GM18499 (cell line): ENCODE data around the gene ZNF136.

Experiments used
- ATAC-seq: cut with Tn5 transposase; IDR thresholded peaks from one replicate; pipeline ENCODE4 v1.9.1; 2021; ENCODE audit warnings: moderate number of reproducible peaks; ENCODE audit not compliant: insufficient read depth, unreplicated experiment

The ZNF136 gene

DNA sequence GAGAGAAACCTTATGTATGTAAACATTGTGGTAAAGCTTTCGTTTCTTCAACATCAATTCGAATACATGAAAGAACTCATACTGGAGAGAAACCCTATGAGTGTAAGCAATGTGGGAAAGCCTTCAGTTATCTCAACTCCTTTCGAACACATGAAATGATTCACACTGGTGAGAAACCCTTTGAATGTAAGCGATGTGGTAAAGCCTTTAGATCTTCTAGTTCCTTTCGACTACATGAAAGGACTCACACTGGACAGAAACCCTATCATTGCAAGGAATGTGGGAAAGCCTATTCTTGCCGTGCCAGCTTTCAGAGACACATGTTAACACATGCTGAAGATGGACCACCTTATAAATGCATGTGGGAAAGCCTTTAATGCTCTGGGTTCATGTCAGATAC, 24.7 kb downstream of the ZNF136 start:
- ATAC-seq, result no peak

DNA sequence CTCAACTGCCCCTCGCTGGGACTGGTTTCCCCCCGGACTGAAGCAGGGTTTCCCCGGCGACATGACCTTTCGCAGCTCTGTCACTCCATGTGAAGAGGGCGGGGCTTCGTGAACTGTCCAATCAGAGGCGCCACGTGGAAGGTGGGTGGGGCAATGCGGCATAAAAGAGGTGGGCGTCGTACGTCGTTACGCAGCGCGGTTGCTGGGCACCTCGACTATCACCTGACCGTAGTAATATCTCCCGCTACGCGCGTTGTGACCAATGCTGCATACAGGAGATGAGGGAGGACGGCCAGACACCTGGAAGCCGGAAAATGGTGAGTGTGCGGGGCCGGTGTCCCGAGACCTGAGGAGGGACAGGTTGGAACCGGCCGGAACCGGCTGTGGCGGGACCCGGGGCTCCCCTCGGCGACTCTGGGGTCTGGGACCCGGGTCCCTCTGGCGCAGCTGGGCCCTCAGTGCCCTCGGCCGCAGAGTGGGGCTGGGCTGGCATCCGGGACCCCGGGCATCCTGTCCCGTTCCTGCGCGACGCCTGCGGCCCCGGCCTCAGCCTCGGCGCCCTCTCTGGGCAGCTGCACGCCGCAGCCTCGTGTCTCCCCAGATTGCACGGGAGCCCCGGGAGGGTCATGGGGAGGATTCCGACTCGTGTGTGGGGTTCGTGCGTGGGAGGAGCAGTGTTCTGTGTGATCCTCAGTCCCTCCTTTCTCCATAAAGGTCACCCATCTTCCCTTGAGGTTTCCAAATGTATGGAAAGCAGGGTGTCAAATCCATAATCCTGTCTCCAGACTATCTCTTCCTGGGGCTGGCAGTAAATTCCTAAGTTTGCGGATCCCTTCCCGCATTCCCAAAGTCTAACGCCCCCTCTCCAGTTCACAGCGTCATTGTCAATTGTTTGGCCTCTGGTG, 32.2 kb downstream of the ZNF136 start:
- ATAC-seq, result no peak

DNA sequence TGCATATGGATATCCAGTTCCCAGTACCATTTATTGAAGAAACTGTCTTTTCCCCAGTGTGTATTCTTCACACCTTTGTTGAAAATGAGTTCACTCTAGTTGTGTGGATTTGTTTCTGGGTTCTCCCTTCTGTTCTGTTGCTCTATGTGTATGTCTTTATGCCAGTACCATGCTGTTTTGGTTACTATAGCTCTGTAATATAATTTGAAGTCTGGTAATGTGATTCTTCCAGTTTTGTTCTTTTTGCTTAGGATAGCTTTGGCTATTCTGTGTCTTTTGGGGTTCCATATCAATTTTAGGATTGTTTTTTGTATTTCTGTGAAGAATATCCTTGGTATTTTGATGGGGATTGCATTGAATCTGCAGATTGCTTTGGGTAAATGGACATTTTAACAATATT, 35.2 kb downstream of the ZNF136 start:
- ATAC-seq, result no peak

DNA sequence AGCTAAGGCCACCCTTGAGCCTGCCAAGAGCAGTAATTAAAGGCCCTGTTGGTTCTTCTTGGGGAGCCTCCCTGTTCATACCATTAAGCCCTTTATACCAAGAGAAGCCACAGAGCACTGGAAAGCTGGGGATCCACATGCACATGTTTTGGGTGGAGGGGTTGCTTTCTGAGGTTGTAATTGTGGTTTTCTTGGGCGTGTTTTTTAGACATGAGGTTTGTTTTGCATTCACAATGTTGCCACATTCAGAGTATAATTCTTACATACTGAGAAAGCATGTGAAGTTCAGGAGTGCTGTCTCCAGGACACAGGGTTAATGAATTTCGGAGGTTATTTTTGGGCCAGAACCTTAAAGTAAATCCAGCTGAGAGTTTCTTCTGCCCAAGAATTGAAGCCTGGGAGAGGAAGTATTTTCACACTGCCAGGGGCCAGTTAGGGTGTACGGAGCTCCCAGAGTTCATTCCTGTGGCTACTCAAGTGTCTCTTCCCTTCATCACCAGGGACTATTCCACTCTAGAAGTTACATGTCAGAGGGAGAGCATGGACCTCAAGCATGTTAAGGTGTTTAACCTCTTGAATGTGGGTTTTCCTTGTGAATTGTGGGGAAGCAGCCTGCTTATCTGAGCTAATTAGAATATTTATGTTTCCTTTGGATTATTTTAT, 37.0 kb downstream of the ZNF136 start:
- ATAC-seq, result no peak

DNA sequence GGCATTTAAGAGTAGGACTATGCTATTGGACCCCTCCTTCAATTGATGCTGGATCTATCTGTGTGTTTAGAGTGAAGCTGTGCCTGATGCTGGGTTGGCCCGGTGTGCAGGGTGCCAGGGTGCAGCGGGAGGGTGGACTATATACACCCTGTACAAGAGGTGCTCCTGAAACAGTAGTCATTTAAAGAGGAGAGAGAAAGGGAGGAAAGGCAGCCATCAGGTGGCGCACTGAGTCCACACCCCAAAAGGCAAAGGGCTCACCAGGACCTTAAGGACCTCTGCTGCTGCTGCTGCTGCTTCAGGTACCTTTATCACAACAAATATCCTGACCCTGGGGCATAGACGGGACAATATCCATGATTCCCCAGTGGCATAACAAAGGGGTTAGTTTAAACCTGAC, 39.4 kb downstream of the ZNF136 start:
- ATAC-seq, result no peak

DNA sequence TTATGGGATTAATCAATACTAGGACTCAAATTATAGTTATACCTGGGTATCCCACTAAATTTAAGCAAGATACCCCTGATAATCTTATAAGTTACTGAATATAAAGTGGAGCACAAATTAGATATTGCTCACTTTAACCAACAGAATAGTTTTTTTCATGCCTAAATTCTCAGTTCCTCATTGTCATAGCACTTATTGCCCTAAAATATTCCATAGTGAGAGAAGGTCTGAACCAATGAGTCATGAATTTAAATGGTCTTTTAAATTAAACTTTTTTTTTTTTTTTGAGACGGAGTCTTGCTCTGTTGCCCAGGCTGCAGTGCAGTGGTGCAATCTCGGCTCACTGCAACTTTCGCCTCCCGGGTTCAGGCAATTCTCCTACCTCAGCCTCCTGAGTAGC, 42.4 kb downstream of the ZNF136 start:
- ATAC-seq, result no peak

DNA sequence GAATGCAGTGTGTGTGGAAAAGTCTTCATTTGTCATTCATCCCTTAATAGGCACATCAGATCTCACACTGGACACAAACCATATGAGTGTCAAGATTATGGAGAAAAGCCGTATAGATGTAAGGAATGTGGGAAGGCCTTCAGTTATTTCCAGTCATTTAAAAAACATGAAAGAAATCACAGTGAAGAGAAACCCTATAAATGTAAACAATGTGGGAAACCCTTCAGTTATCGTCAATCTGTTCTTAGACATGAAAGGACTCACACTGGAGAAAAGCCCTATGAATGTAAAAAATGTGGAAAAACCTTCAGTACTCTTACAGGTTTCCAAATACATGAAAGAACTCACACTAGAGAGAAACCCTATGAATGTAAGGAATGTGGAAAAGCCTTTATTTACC, 45.3 kb downstream of the ZNF136 start:
- ATAC-seq, result no peak

DNA sequence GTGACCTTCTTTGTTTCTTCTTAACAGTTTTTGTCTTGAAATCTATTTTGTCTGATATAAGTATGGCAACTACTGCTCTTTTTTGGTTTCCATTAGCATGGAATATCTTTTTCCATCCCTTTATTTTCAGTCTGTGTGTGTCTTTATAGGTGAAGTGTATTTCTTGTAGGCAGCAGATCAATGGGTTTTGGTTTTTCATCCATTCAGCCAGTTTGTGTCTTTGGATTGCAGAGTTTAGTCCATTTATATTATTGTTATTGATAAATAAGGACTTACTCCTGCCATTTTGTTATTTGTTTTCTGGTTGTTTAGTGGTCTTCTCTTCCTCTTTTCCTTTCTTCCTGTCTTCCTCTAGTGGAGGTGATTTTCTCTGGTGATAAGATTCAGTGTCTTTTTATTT, 54.4 kb downstream of the ZNF136 start:
- ATAC-seq, result no peak

DNA sequence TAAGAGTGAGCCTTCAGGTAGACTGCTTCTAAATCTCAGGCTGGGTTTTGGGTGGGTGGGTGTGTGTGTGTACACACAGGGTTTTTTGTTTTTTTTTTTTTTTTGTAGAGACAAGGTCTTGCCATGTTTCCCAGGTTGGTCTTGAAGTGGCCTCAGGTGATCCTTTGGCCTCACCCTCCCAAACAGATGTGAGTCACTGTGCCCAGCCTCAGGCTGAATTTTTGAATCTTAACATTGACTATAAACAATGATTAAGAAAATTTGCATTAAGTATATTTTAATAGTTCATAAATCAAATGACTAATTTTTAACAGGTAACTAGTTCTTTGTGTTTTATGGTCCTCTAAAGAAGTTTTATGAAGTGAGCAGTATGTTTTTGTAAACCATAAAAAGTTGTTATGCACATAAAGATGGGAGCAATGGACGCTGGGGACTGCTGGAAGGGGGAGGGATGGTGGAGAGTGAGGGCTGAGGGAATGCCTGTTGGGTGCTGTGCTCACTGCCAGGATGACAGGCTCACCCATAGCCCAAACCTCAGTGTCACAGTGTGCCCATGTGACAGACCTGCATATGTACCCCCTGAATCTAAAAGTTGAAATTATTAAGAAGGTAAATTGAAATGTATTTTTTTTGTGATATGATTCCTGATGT, 60.2 kb downstream of the ZNF136 start:
- ATAC-seq, result no peak

DNA sequence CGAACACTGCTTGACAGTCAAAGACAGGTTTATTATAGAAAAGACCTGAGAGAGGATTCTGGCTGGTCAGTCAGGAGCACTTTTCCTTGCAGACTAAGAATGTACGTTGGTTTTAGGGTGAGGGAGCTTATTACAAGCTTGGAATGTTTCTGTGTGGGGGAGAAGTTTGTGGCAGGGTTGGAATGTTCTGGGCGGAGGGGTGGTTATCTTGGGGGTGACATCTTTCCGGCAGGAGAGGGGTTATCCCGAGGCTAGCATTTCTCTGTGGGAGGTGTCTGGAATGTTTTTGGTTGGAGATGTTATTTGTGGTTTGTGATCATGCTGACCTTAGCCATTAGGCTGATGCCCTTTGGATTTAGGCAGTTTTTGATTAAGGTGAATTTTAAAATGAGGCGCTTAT, 61.8 kb downstream of the ZNF136 start:
- ATAC-seq, result no peak

DNA sequence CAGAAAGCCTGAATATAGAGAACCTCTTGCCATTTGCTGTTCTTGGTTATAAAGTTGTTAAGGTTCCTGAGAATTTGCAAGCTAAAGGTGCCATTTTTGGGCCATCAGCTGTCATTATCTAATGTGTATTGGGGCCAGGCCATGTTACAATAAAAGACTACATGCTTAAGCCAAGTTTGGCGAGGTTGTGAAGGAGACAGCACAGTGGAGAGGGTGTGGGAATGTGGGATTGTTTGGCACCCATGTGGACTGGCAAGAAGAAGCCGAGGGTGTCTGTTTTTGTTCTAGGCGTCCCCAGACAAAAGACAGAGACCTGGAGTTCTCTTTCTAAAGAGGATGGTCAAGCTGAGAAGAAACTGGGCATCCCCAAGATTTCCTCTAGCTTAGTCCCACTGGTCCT, 67.1 kb downstream of the ZNF136 start:
- no peak for ATAC-seq

DNA sequence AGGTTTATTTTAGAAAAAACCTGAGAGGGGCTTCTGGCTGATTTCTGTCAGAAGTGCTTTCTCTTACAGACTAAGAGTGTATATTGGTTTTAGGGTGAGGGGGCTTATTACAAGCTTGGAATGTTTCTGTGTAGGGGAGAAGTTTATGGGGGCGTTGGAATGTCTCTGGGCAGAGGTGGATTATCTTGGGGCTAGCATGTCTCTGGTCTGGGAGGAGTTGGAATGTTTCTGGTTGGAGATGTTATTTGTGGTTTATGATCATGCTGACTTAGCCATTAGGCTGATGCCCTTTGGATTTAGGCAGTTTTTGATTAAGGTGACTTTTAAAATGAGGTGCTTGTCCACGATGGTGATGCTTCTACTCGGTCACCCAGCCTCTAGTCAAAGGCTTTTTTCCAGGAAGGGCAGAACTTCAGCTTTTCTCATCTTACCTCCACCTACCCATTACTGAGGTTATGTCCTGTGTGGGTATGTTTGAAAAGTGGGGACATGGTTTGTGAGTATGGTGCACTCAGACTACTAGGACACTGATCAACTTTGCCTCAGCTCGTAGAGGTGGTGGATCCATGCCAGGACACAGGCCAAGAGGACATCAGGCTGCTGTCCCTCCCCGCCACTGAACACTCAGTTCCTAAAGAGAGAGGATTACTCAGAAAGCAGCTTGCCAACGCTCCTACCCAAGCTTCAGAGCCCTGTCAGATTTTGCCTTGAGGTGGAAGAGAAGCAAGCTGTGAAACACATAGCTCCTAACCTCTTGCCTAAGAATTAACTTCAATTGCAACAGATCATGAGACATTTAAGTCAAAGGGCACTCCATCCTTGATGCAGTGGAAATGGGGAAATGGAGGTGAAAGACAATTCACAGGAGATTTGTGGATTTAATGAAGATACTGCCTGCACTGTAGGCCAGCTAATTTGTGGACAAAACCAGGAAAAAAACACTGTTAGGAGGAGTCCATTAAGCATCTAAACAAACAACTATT, 68.1 kb downstream of the ZNF136 start:
- ATAC-seq, result no peak

DNA sequence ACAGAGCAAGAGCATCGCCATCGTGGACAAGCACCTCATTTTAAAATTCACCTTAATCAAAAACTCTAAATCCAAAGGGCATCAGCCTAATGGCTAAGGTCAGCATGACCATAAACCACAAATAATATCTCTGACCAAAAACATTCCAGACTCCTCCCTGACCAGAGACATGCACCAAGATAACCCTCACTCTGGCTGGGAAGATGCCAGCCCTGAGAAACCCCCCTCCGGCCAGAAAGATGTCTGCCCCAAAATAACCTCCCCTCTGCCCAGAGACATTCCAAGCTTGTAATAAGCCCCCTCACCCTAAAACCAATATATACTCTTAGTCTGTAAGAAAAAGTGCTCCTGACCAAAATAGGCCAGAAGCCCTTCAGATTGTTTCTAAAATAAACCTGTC, 70.1 kb downstream of the ZNF136 start:
- ATAC-seq, result no peak

DNA sequence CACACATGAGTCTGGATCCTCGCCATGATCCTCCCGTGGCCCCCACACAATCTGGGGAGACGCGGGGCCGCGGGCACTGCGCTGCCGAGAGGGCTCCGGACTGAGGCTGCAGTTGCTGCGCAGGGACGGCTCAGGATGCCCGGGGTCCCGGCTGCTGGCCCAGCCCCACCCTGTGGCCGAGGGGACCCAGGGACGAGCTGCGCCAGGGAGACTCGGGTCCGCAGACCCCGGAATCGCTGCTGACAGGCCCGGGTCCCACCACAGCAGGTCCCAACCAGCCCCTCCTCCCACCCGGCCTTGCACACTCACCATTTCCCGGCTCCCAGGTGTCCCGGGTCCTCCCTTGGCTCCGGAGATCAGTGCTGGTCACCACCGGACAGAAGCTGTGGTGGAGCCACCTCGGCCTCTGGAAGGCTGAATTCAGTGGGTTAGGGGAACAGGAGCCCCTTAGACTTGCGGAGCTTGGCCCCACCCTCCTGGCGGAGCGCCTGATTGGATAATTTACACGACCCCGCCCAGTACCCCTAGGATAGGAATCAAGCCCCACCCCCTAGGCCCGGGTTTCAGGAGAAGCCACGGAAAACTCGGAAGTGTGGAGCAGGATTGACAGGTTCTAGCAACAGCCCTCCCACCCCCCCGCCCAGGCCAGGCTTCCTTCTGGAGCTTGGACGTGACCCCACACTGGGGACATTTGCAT, 74.4 kb downstream of the ZNF136 start:
- ATAC-seq, result no peak
